Activated naive CD8-positive, alpha-beta T cell treated with anti-CD3 and anti-CD28 coated beads for 36 hours (primary cell): ENCODE measurements around the gene RPL36AL. TPM values are rescaled to one million over a fixed set of nuclear protein-coding genes. Genes with fewer than 3 reads are reported as not detected.
"Not testable (repeated sequence)": the region's sequence is repeated elsewhere in the genome, so short reads cannot be mapped to it uniquely, and the experiment has no call there.

ENCODE experiments used
- DNase-seq: peaks from one replicate; pipeline ENCODE4 v3.0.0; 2021
- H3K27ac Mint-ChIP-seq: one replicate; pipeline ENCODE4 v1.8.0; 2022; ENCODE audit warnings: mild to moderate bottlenecking, moderate library complexity, mixed read lengths
- H3K27me3 Mint-ChIP-seq: one replicate; pipeline ENCODE4 v1.8.0; 2022; ENCODE audit warnings: mild to moderate bottlenecking, mixed read lengths
- H3K36me3 Mint-ChIP-seq: one replicate; pipeline ENCODE4 v1.8.0; 2021; ENCODE audit warnings: mild to moderate bottlenecking, mixed read lengths
- H3K4me1 Mint-ChIP-seq: one replicate; pipeline ENCODE4 v1.8.0; 2021; ENCODE audit warnings: mixed read lengths
- H3K4me3 Mint-ChIP-seq: one replicate; pipeline ENCODE4 v1.8.0; 2022; ENCODE audit warnings: mild to moderate bottlenecking, moderate library complexity, mixed read lengths
- H3K9me3 Mint-ChIP-seq: one replicate; pipeline ENCODE4 v1.8.0; 2022; ENCODE audit warnings: mixed read lengths
- total RNA-seq, 2 experiments: library from RNA; stranded (reverse); gene quantifications; one replicate each; pipeline ENCODE4 v1.2.3, GENCODE V29; 2021

RPL36AL gene
- total RNA-seq, 2 experiments from 2014 or later, result 236 to 250 TPM

- Mint-ChIP-seq H3K27ac (peak overlapping the region; percentile 70), H3K36me3 (peaks cover 42% of the 10 kb centered on the region), H3K27me3 (no peaks in the 10 kb centered on the region), H3K9me3 (no peaks in the 10 kb centered on the region), H3K4me3 (peak overlapping the region; percentile 95), H3K4me1 (peaks cover 42% of the 10 kb centered on the region)
- DNase-seq, result no peak
Measured at GRCh38 chr14:49623941-49624839, 3.8 kb upstream of the RPL36AL start.

GRCh38 chr14:49623387-49623786 lies 3.0 kb upstream of the RPL36AL start:
- peak overlapping the region; percentile 70 for H3K27ac Mint-ChIP-seq
- peak overlapping the region; percentile 95 for H3K4me3 Mint-ChIP-seq
- H3K4me1 Mint-ChIP-seq, result peaks cover 45% of the 10 kb centered on the region
- no peaks in the 10 kb centered on the region for H3K27me3 Mint-ChIP-seq
- H3K9me3 Mint-ChIP-seq, result no peaks in the 10 kb centered on the region
- peaks cover 47% of the 10 kb centered on the region for H3K36me3 Mint-ChIP-seq
- no peak for DNase-seq

- H3K27ac Mint-ChIP-seq, result peak overlapping the region; percentile 97
- H3K27me3 Mint-ChIP-seq, result no peaks in the 10 kb centered on the region
- peaks cover 53% of the 10 kb centered on the region for H3K36me3 Mint-ChIP-seq
- H3K4me1 Mint-ChIP-seq, result peaks cover 50% of the 10 kb centered on the region
- no peak for DNase-seq
- no peaks in the 10 kb centered on the region for H3K9me3 Mint-ChIP-seq
- peak overlapping the region; percentile 95 for H3K4me3 Mint-ChIP-seq
Measured at GRCh38 chr14:49622022-49622607, 1.7 kb upstream of the RPL36AL start.

- peak overlapping the region; percentile 97 for H3K27ac Mint-ChIP-seq
- H3K36me3 Mint-ChIP-seq, result peaks cover 52% of the 10 kb centered on the region
- H3K9me3 Mint-ChIP-seq, result no peaks in the 10 kb centered on the region
- DNase-seq, result peak; percentile 73
- no peaks in the 10 kb centered on the region for H3K27me3 Mint-ChIP-seq
- peak overlapping the region; percentile 95 for H3K4me3 Mint-ChIP-seq
- peaks cover 51% of the 10 kb centered on the region for H3K4me1 Mint-ChIP-seq
Measured at GRCh38 chr14:49621114-49621881, 872 bp upstream of the RPL36AL start.

GRCh38 chr14:49619730-49620129 lies 696 bp downstream of the RPL36AL start:
- peaks cover 50% of the 10 kb centered on the region for H3K4me1 Mint-ChIP-seq
- peak overlapping the region; percentile 97 for H3K27ac Mint-ChIP-seq
- DNase-seq, result no peak
- H3K9me3 Mint-ChIP-seq, result no peaks in the 10 kb centered on the region
- H3K27me3 Mint-ChIP-seq, result no peaks in the 10 kb centered on the region
- H3K36me3 Mint-ChIP-seq, result peaks cover 52% of the 10 kb centered on the region
- peak overlapping the region; percentile 95 for H3K4me3 Mint-ChIP-seq

GRCh38 chr14:49619273-49619672 lies 1.2 kb downstream of the RPL36AL start:
- not testable (repeated sequence) for H3K9me3 Mint-ChIP-seq, H3K27me3 Mint-ChIP-seq, DNase-seq
- H3K4me3 Mint-ChIP-seq, result peak overlapping the region; percentile 95
- H3K4me1 Mint-ChIP-seq, result peaks cover 48% of the 10 kb centered on the region
- peaks cover 50% of the 10 kb centered on the region for H3K36me3 Mint-ChIP-seq
- peak overlapping the region; percentile 97 for H3K27ac Mint-ChIP-seq

GRCh38 chr14:49617852-49618519 lies 2.4 kb downstream of the RPL36AL start:
- DNase-seq, result no peak
- H3K4me3 Mint-ChIP-seq, result no peak overlapping the region
- H3K27ac Mint-ChIP-seq, result peak overlapping the region; percentile 54
- no peaks in the 10 kb centered on the region for H3K27me3 Mint-ChIP-seq
- H3K36me3 Mint-ChIP-seq, result peaks cover 48% of the 10 kb centered on the region
- peaks cover 35% of the 10 kb centered on the region for H3K4me1 Mint-ChIP-seq
- no peaks in the 10 kb centered on the region for H3K9me3 Mint-ChIP-seq

GRCh38 chr14:49615776-49616175 lies 4.7 kb downstream of the RPL36AL start:
- Mint-ChIP-seq H3K27ac (peak overlapping the region; percentile 56), H3K27me3 (no peaks in the 10 kb centered on the region), H3K4me1 (peaks cover 26% of the 10 kb centered on the region), H3K9me3 (no peaks in the 10 kb centered on the region), H3K36me3 (peaks cover 40% of the 10 kb centered on the region), H3K4me3 (no peak overlapping the region)
- no peak for DNase-seq

GRCh38 chr14:49614196-49614595 lies 6.2 kb downstream of the RPL36AL start:
- Mint-ChIP-seq H3K27ac (no peak overlapping the region), H3K9me3 (no peaks in the 10 kb centered on the region), H3K36me3 (peaks cover 34% of the 10 kb centered on the region), H3K4me3 (no peak overlapping the region), H3K27me3 (no peaks in the 10 kb centered on the region), H3K4me1 (peaks cover 26% of the 10 kb centered on the region)
- no peak for DNase-seq

- H3K27ac Mint-ChIP-seq, result no peak overlapping the region
Measured at GRCh38 chr14:49612671-49613070, 7.8 kb downstream of the RPL36AL start.

GRCh38 chr14:49612251-49612650 lies 8.2 kb downstream of the RPL36AL start:
- Mint-ChIP-seq H3K4me1 (peaks cover 12% of the 10 kb centered on the region), H3K4me3 (no peak overlapping the region), H3K27ac (no peak overlapping the region), H3K27me3 (no peaks in the 10 kb centered on the region), H3K36me3 (peaks cover 19% of the 10 kb centered on the region), H3K9me3 (no peaks in the 10 kb centered on the region)
- DNase-seq, result no peak

More at GRCh38 chr14:49612671-49613070, 7.8 kb downstream of the RPL36AL start:
- DNase-seq, result no peak
- Mint-ChIP-seq H3K4me1 (peaks cover 14% of the 10 kb centered on the region), H3K4me3 (no peak overlapping the region), H3K36me3 (peaks cover 23% of the 10 kb centered on the region), H3K9me3 (no peaks in the 10 kb centered on the region), H3K27me3 (no peaks in the 10 kb centered on the region)

- H3K4me3 Mint-ChIP-seq, result no peak overlapping the region
- H3K27me3 Mint-ChIP-seq, result no peaks in the 10 kb centered on the region
- DNase-seq, result no peak
- H3K27ac Mint-ChIP-seq, result no peak overlapping the region
- peaks cover 19% of the 10 kb centered on the region for H3K36me3 Mint-ChIP-seq
- H3K4me1 Mint-ChIP-seq, result peaks cover 7% of the 10 kb centered on the region
- no peaks in the 10 kb centered on the region for H3K9me3 Mint-ChIP-seq
Measured at GRCh38 chr14:49607583-49607982, 12.8 kb downstream of the RPL36AL start.

- peak; percentile 87 for DNase-seq
- Mint-ChIP-seq H3K4me1 (peaks cover 19% of the 10 kb centered on the region), H3K36me3 (peaks cover 21% of the 10 kb centered on the region), H3K27ac (peak within 1 kb of the TSS; percentile 97), H3K4me3 (peak within 1 kb of the TSS; percentile 99), H3K27me3 (no peaks in the 10 kb centered on the region), H3K9me3 (no peaks in the 10 kb centered on the region)
Measured at GRCh38 chr14:49598485-49599300, 21.7 kb downstream of the RPL36AL start, which contains the start of gene LRR1. Gene LRR1 (plus strand): TSS chr14:49598940. CDS start chr14:49599021, 81 bp downstream.

GRCh38 chr14:49598189-49598484 lies 22.3 kb downstream of the RPL36AL start:
- peaks cover 21% of the 10 kb centered on the region for H3K36me3 Mint-ChIP-seq
- no peak for DNase-seq
- no peaks in the 10 kb centered on the region for H3K27me3 Mint-ChIP-seq
- H3K4me1 Mint-ChIP-seq, result peaks cover 19% of the 10 kb centered on the region
- peak overlapping the region; percentile 99 for H3K4me3 Mint-ChIP-seq
- H3K9me3 Mint-ChIP-seq, result no peaks in the 10 kb centered on the region
- H3K27ac Mint-ChIP-seq, result peak overlapping the region; percentile 97
